HT1080 (cell line): ENCODE results near the gene ZNF512B. TPM values are rescaled to one million over a fixed set of nuclear protein-coding genes. Genes with fewer than 3 reads are reported as not detected.
"Not testable (repeated sequence)": the region's sequence is repeated elsewhere in the genome, so short reads cannot be mapped to it uniquely, and the experiment has no call there.

Experiments
- DNase-seq: peaks from one replicate; pipeline ENCODE4 v3.0.0-alpha.2; 2015; ENCODE audit warnings: low read depth
- polyA plus RNA-seq, 2 experiments: library from polyadenylated mRNA; depleted of rRNA; stranded (reverse); fragments of >200 nt; gene quantifications; 2 replicates each; pipeline ENCODE4 v1.2.3, GENCODE V29; 2015
- total RNA-seq: library from RNA; depleted of rRNA; stranded (reverse); fragments of >200 nt; shearing (Covaris generic); gene quantifications from 2 replicates; pipeline ENCODE4 v1.2.3, GENCODE V29; 2014; rRNA removed

The ZNF512B gene
- 16.4 and 18.7 TPM in 2 replicates for total RNA-seq
- polyA plus RNA-seq (2015; cell fraction: cytosol; rRNA removed), result 7.4 and 8.9 TPM in 2 replicates
- 26.5 and 28.2 TPM in 2 replicates for polyA plus RNA-seq (2015; cell fraction: nucleus; rRNA removed)

- no peak for DNase-seq
Observed at GRCh38 chr20:63969838-63970713, at the start of gene ZNF512B. TSS of gene ZNF512B (minus strand) at chr20:63969930. CDS start at chr20:63967950, 1,980 bp downstream.

- DNase-seq, result no peak
Observed at GRCh38 chr20:64015635-64016034, 45.9 kb upstream of the ZNF512B start.

- not testable (repeated sequence) for DNase-seq
Observed at GRCh38 chr20:64012385-64013154, 42.8 kb upstream of the ZNF512B start.

- DNase-seq, result no peak
Observed at GRCh38 chr20:64011366-64011779, 41.6 kb upstream of the ZNF512B start.

GRCh38 chr20:64010711-64011237, 41.0 kb upstream of the ZNF512B start:
- no peak for DNase-seq

- DNase-seq, result no peak
Observed at GRCh38 chr20:64009811-64010387, 40.2 kb upstream of the ZNF512B start.

- DNase-seq, result no peak
Observed at GRCh38 chr20:64006902-64007301, 37.2 kb upstream of the ZNF512B start.

GRCh38 chr20:64006490-64006889, 36.8 kb upstream of the ZNF512B start:
- no peak for DNase-seq

GRCh38 chr20:64005394-64005793, 35.7 kb upstream of the ZNF512B start:
- no peak for DNase-seq

- DNase-seq, result no peak
Observed at GRCh38 chr20:64003960-64004725, 34.4 kb upstream of the ZNF512B start.

GRCh38 chr20:64001607-64002011, 31.9 kb upstream of the ZNF512B start:
- peak; percentile 29 for DNase-seq

- no peak for DNase-seq
Observed at GRCh38 chr20:64000906-64001305, 31.2 kb upstream of the ZNF512B start.

- DNase-seq, result no peak
Observed at GRCh38 chr20:63982937-63983336, 13.2 kb upstream of the ZNF512B start.

GRCh38 chr20:63980806-63981728, 11.3 kb upstream of the ZNF512B start, which contains the start of gene PRPF6:
TSS of gene PRPF6 (plus strand) at chr20:63981132. CDS start at chr20:63981246, 114 bp downstream.
- peak; percentile 89 for DNase-seq

GRCh38 chr20:63980317-63980805, 10.6 kb upstream of the ZNF512B start:
- DNase-seq, result no peak

- peak; percentile 52 for DNase-seq
Observed at GRCh38 chr20:63979557-63980316, 10.0 kb upstream of the ZNF512B start, which contains the start of gene SAMD10. TSS of gene SAMD10 (minus strand) at chr20:63979642. CDS start at chr20:63979467, 175 bp downstream.

- DNase-seq, result no peak
Observed at GRCh38 chr20:63979229-63979556, 9.5 kb upstream of the ZNF512B start.
